Neural cell (in vitro differentiated cells): ENCODE results near the gene DENND2A. TPM values are rescaled to one million over a fixed set of nuclear protein-coding genes. Genes with fewer than 3 reads are reported as not detected.

Experiments used
- H2AFZ ChIP-seq: fragments of 200-600, 300-800 bp; sonication (generic), shearing (Covaris generic); 2 replicates; pipeline ENCODE4 v1.6.0; 2014; ENCODE audit warnings: low read depth, mild to moderate bottlenecking, antibody characterized with exemption, low read length, moderate library complexity
- H3F3A ChIP-seq: fragments of 200-600 bp; shearing (Covaris generic); 2 replicates; pipeline ENCODE4 v1.6.1; 2016; ENCODE audit warnings: mild to moderate bottlenecking, moderate library complexity, mixed read lengths, antibody characterized with exemption, low read length; ENCODE audit not compliant: insufficient read depth, poor library complexity, severe bottlenecking
- H3K27ac ChIP-seq: fragments of 200-600, 300-800 bp; sonication (generic), shearing (Covaris generic); 2 replicates; pipeline ENCODE4 v1.5.1; 2014; ENCODE audit warnings: mild to moderate bottlenecking, low read length, moderate library complexity
- H3K27me3 ChIP-seq: fragments of 300-800, 200-600 bp; sonication (generic), shearing (Covaris generic); 2 replicates; pipeline ENCODE4 v1.6.0; 2014; ENCODE audit warnings: mild to moderate bottlenecking, low read depth, low read length, moderate library complexity; ENCODE audit not compliant: insufficient read depth
- H3K36me3 ChIP-seq: fragments of 300-800, 200-600 bp; sonication (generic), shearing (Covaris generic); 2 replicates; pipeline ENCODE4 v1.5.1; 2014; ENCODE audit warnings: mild to moderate bottlenecking, antibody characterized with exemption, low read length, moderate library complexity; ENCODE audit not compliant: insufficient read depth
- H3K4me2 ChIP-seq: fragments of 300-800, 200-600 bp; sonication (generic), shearing (Covaris generic); 2 replicates; pipeline ENCODE4 v1.6.0; 2014; ENCODE audit warnings: mild to moderate bottlenecking, low read length
- H3K4me3 ChIP-seq: fragments of 300-800, 200-600 bp; sonication (generic), shearing (Covaris generic); 2 replicates; pipeline ENCODE4 v1.5.1; 2014; ENCODE audit warnings: mild to moderate bottlenecking, low read length, moderate library complexity
- H3K79me2 ChIP-seq: fragments of 200-600 bp; shearing (Covaris generic); replicated peaks from 2 replicates; pipeline ENCODE4 v1.6.0; 2014; ENCODE audit warnings: mild to moderate bottlenecking, low read length, moderate library complexity; ENCODE audit not compliant: insufficient read depth
- H3K9ac ChIP-seq: fragments of 300-800, 200-600 bp; sonication (generic), shearing (Covaris generic); 2 replicates; pipeline ENCODE4 v1.6.1; 2016; ENCODE audit warnings: mild to moderate bottlenecking, low read length, mixed read lengths
- H3K9me2 ChIP-seq: fragments of 200-600 bp; shearing (Covaris generic); 2 replicates; pipeline ENCODE4 v1.6.1; 2016; ENCODE audit warnings: mild to moderate bottlenecking, low read length, mixed read lengths; ENCODE audit not compliant: insufficient read depth
- H3K9me3 ChIP-seq: fragments of 200-600, 300-800 bp; sonication (generic), shearing (Covaris generic); 2 replicates; pipeline ENCODE4 v1.6.1; 2016; ENCODE audit warnings: mild to moderate bottlenecking, mixed run types, low read length, moderate library complexity, mixed read lengths
- H4K20me1 ChIP-seq: fragments of 200-600 bp; shearing (Covaris generic); 2 replicates; pipeline ENCODE4 v1.6.1; 2016; ENCODE audit warnings: mild to moderate bottlenecking, mixed run types; ENCODE audit not compliant: insufficient read depth
- EP300 ChIP-seq: fragments of 450-650 bp; conservative IDR thresholded peaks from 2 replicates; pipeline ENCODE4 v1.6.1; 2014; ENCODE audit warnings: antibody characterized with exemption, mild to moderate bottlenecking, moderate library complexity; ENCODE audit not compliant: poor library complexity, severe bottlenecking
- EZH2 ChIP-seq: fragments of 200-600, 300-800 bp; shearing (Covaris generic), sonication (generic); IDR thresholded peaks from 2 replicates; pipeline ENCODE4 v1.6.1; 2014; ENCODE audit warnings: antibody characterized with exemption, low read length, borderline replicate concordance, mild to moderate bottlenecking; ENCODE audit not compliant: insufficient read depth, poor library complexity, severe bottlenecking
- MXI1 ChIP-seq: fragments of 450-650 bp; conservative IDR thresholded peaks from 2 replicates; pipeline ENCODE4 v1.6.1; 2014; ENCODE audit warnings: antibody characterized with exemption, mild to moderate bottlenecking; ENCODE audit not compliant: poor library complexity, severe bottlenecking
- RAD21 ChIP-seq: fragments of 450-650 bp; conservative IDR thresholded peaks from 2 replicates; pipeline ENCODE4 v1.6.1; 2014; ENCODE audit warnings: antibody characterized with exemption, mild to moderate bottlenecking, moderate library complexity
- SMC3 ChIP-seq: fragments of 450-650 bp; conservative IDR thresholded peaks from 2 replicates; pipeline ENCODE4 v1.6.1; 2014; ENCODE audit warnings: antibody characterized with exemption, mild to moderate bottlenecking, moderate library complexity; ENCODE audit not compliant: poor library complexity
- TAF1 ChIP-seq: IDR thresholded peaks from 2 replicates; pipeline ENCODE4 v1.6.1; 2012; ENCODE audit warnings: low read depth
- polyA plus RNA-seq: library from polyadenylated mRNA; depleted of rRNA; stranded (reverse); fragments of >200 nt; gene quantifications from 2 replicates; pipeline ENCODE4 v1.2.3, GENCODE V29; 2014
- TF ChIP-seq, protein P1 (sequence below): IDR thresholded peaks from 2 replicates; pipeline ENCODE4 v1.6.1; 2012; ENCODE audit warnings: borderline replicate concordance
- TF ChIP-seq, protein P2 (sequence below): fragments of 450-650 bp; IDR thresholded peaks from 2 replicates; pipeline ENCODE4 v1.5.1; 2014; ENCODE audit warnings: antibody characterized with exemption, mild to moderate bottlenecking, moderate library complexity; ENCODE audit not compliant: poor library complexity, severe bottlenecking

Gene DENND2A
- polyA plus RNA-seq, 1 donor from 2014 or later = 21.7 TPM

DNA sequence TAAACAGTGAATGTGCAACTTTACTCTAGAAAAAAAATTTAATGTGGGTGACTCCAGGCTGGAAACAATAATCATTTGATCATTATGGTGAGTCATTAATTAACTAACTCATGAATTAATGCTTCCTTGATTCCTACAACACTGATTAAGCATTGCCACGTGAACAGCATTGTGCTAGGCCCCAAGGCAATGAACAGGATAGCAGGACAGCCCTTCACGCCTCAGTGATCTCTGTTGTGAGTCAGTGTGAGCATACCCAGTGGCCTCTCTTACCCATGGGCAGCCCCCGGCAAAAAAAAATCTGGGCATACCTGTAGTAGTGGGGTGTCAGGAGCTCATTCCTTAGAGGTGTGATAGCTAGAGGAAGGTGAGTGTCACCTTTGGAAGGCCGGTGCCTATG, 76.0 kb downstream of the DENND2A start:
- TF ChIP-seq, protein P1, sequence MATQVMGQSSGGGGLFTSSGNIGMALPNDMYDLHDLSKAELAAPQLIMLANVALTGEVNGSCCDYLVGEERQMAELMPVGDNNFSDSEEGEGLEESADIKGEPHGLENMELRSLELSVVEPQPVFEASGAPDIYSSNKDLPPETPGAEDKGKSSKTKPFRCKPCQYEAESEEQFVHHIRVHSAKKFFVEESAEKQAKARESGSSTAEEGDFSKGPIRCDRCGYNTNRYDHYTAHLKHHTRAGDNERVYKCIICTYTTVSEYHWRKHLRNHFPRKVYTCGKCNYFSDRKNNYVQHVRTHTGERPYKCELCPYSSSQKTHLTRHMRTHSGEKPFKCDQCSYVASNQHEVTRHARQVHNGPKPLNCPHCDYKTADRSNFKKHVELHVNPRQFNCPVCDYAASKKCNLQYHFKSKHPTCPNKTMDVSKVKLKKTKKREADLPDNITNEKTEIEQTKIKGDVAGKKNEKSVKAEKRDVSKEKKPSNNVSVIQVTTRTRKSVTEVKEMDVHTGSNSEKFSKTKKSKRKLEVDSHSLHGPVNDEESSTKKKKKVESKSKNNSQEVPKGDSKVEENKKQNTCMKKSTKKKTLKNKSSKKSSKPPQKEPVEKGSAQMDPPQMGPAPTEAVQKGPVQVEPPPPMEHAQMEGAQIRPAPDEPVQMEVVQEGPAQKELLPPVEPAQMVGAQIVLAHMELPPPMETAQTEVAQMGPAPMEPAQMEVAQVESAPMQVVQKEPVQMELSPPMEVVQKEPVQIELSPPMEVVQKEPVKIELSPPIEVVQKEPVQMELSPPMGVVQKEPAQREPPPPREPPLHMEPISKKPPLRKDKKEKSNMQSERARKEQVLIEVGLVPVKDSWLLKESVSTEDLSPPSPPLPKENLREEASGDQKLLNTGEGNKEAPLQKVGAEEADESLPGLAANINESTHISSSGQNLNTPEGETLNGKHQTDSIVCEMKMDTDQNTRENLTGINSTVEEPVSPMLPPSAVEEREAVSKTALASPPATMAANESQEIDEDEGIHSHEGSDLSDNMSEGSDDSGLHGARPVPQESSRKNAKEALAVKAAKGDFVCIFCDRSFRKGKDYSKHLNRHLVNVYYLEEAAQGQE = no peak
- TF ChIP-seq EZH2 = no peak
- no peak for TF ChIP-seq MXI1
- no peak for TF ChIP-seq TAF1
- TF ChIP-seq EP300 = no peak
- no peak for TF ChIP-seq SMC3
- TF ChIP-seq, protein P2, sequence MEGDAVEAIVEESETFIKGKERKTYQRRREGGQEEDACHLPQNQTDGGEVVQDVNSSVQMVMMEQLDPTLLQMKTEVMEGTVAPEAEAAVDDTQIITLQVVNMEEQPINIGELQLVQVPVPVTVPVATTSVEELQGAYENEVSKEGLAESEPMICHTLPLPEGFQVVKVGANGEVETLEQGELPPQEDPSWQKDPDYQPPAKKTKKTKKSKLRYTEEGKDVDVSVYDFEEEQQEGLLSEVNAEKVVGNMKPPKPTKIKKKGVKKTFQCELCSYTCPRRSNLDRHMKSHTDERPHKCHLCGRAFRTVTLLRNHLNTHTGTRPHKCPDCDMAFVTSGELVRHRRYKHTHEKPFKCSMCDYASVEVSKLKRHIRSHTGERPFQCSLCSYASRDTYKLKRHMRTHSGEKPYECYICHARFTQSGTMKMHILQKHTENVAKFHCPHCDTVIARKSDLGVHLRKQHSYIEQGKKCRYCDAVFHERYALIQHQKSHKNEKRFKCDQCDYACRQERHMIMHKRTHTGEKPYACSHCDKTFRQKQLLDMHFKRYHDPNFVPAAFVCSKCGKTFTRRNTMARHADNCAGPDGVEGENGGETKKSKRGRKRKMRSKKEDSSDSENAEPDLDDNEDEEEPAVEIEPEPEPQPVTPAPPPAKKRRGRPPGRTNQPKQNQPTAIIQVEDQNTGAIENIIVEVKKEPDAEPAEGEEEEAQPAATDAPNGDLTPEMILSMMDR = no peak
- Histone ChIP-seq H2AFZ (no peak overlapping the region), H3K4me2 (no peak overlapping the region), H3F3A (no peaks in the 10 kb centered on the region), H3K4me3 (no peak overlapping the region), H3K9ac (no peak overlapping the region), H3K36me3 (no peaks in the 10 kb centered on the region), H3K79me2 (no peaks in the 10 kb centered on the region), H3K27ac (no peak overlapping the region), H3K9me3 (no peaks in the 10 kb centered on the region), H3K9me2 (no peaks in the 10 kb centered on the region), H4K20me1 (no peaks in the 10 kb centered on the region), H3K27me3 (no peaks in the 10 kb centered on the region)

DNA sequence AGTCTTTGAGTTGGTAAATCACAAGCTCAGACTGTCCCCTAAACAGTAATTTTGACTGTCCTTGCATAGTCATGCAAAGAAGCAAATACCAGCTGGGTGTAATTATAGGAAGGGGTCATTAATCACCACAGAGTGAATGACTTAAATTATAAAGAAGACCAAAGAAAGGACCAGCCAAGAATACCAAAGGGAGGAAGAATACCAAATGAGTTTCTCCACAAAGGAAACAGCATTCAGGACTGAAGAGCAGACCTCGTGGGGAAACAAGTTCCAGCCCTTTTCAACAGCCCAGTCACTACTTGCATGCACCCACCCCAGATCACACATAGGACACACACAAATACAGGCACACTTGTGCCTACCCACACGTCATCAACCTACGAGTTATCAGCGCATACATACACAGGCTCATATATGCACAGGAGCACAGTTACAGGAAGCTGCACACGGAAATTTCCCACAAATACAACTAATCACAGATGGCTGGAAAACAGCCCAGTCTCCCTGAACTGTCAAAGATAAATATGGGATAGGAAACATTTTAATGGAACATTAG, 77.6 kb downstream of the DENND2A start:
- TF ChIP-seq EP300 = no peak
- TF ChIP-seq TAF1 = no peak
- no peak for TF ChIP-seq SMC3

DNA sequence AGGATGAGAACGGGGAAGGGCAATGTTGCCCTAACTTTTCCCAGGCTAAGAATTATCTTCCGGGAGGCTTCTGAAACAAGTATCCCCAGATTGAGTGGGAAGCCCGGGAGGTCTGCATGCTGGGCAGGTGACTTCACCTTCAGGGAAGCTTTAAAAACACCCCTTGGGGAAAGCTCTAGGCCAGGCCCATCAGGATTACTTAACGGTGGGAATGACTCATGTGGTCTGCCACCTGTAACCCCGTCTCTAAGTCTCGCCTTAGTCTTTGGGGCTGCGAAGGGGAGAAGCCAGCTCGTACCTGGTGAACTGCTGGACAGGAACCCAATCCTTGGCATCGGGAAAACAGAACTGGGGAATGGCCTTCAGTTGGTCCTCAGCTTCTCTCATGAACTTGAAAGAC, 81.2 kb downstream of the DENND2A start:
- H3K27me3 ChIP-seq = no peaks in the 10 kb centered on the region

More for the DNA sequence above, 77.6 kb downstream of the DENND2A start:
- no peak overlapping the region for H3K4me3 ChIP-seq
- no peaks in the 10 kb centered on the region for H3K9me3 ChIP-seq
- no peaks in the 10 kb centered on the region for H3K36me3 ChIP-seq
- no peaks in the 10 kb centered on the region for H3F3A ChIP-seq
- no peak overlapping the region for H3K9ac ChIP-seq
- no peaks in the 10 kb centered on the region for H3K79me2 ChIP-seq
- H3K9me2 ChIP-seq = no peaks in the 10 kb centered on the region
- H3K27ac ChIP-seq = no peak overlapping the region
- H4K20me1 ChIP-seq = no peaks in the 10 kb centered on the region
- no peak overlapping the region for H2AFZ ChIP-seq
- H3K4me2 ChIP-seq = no peak overlapping the region
- H3K27me3 ChIP-seq = no peaks in the 10 kb centered on the region

More for the DNA sequence above, 81.2 kb downstream of the DENND2A start:
- no peak overlapping the region for H3K4me3 ChIP-seq
- H3K9me3 ChIP-seq = no peaks in the 10 kb centered on the region
- H3K36me3 ChIP-seq = no peaks in the 10 kb centered on the region
- no peaks in the 10 kb centered on the region for H4K20me1 ChIP-seq
- no peak overlapping the region for H3K27ac ChIP-seq
- no peak overlapping the region for H2AFZ ChIP-seq
- H3F3A ChIP-seq = no peaks in the 10 kb centered on the region
- TF ChIP-seq RAD21 (no peak), TAF1 (no peak)
- no peaks in the 10 kb centered on the region for H3K79me2 ChIP-seq
- H3K4me2 ChIP-seq = no peak overlapping the region
- H3K9ac ChIP-seq = no peak overlapping the region
- H3K9me2 ChIP-seq = no peaks in the 10 kb centered on the region
